DMS53 treated with DMSO at 0.1 percent for 48 hours (cell line): ENCODE measurements around the gene SMPDL3A.

ENCODE experiments used
- DNase-seq: peaks from one replicate; lab custom pipeline; 2025; ENCODE audit not compliant: unreplicated experiment; lab: John Stamatoyannopoulos, UW

Gene SMPDL3A

GRCh38 chr6:122775975-122776374, 13.1 kb upstream of the SMPDL3A start:
- no peak for DNase-seq

GRCh38 chr6:122778302-122778701, 10.8 kb upstream of the SMPDL3A start:
- DNase-seq, result no peak

GRCh38 chr6:122778985-122779661, 9.9 kb upstream of the SMPDL3A start:
- DNase-seq, result no peak

GRCh38 chr6:122779667-122780066, 9.4 kb upstream of the SMPDL3A start, which contains the start of gene FABP7:
Gene FABP7, plus strand, starts transcription at chr6:122779716. Its CDS starts 79 bp downstream, at chr6:122779795.
- DNase-seq, result no peak

- DNase-seq, result no peak
Measured at GRCh38 chr6:122780114-122780513, 8.9 kb upstream of the SMPDL3A start.

- DNase-seq, result no peak
Measured at GRCh38 chr6:122781716-122782115, 7.3 kb upstream of the SMPDL3A start.

GRCh38 chr6:122783401-122783800, 5.7 kb upstream of the SMPDL3A start:
- no peak for DNase-seq

GRCh38 chr6:122785891-122786290, 3.2 kb upstream of the SMPDL3A start:
- DNase-seq, result no peak

- no peak for DNase-seq
Measured at GRCh38 chr6:122787721-122788120, 1.3 kb upstream of the SMPDL3A start.

GRCh38 chr6:122788208-122788607, 850 bp upstream of the SMPDL3A start:
- no peak for DNase-seq

- DNase-seq, result peak; percentile 39
Measured at GRCh38 chr6:122788663-122789181, 336 bp upstream of the SMPDL3A start.

- peak; percentile 47 for DNase-seq
Measured at GRCh38 chr6:122790028-122790422, 967 bp downstream of the SMPDL3A start.

- DNase-seq, result no peak
Measured at GRCh38 chr6:122790423-122791309, 1.6 kb downstream of the SMPDL3A start.

GRCh38 chr6:122791310-122791679, 2.2 kb downstream of the SMPDL3A start:
- no peak for DNase-seq

- no peak for DNase-seq
Measured at GRCh38 chr6:122792766-122793165, 3.7 kb downstream of the SMPDL3A start.

GRCh38 chr6:122797537-122797936, 8.5 kb downstream of the SMPDL3A start:
- DNase-seq, result no peak

- DNase-seq, result peak; percentile 94
Measured at GRCh38 chr6:122798099-122798641, 9.1 kb downstream of the SMPDL3A start.

GRCh38 chr6:122799140-122799745, 10.2 kb downstream of the SMPDL3A start:
- DNase-seq, result no peak

GRCh38 chr6:122799916-122800686, 11.0 kb downstream of the SMPDL3A start:
- DNase-seq, result no peak

GRCh38 chr6:122800906-122801305, 11.8 kb downstream of the SMPDL3A start:
- no peak for DNase-seq

- DNase-seq, result no peak
Measured at GRCh38 chr6:122801397-122801796, 12.3 kb downstream of the SMPDL3A start.
